GM12872 (cell line): Measurements from ENCODE around the gene CASTOR1.

Source experiments
- CTCF ChIP-seq: IDR thresholded peaks from 3 replicates; pipeline ENCODE4 v1.5.1; 2011; ENCODE audit warnings: low read depth, mild to moderate bottlenecking, low read length, moderate library complexity; ENCODE audit not compliant: insufficient read depth

Gene CASTOR1

DNA sequence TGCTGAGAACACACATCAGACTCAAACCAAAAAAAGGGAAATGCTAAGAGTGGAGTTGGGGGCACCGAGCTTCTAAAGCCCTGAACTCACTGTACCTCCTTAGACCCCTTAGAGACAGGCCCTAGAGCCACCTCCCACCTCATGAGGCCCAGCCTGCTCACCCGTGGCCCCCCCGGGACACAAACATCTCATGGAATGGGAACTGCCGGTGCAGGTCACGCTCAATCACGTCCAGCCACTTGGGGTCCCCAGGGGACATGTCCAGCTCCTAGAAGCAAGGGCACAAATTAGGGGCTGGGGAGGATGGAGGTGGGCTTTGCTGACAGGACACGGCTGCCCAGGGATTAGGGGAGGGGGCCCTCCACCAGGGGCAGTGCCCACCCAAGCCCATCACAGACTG, 6.3 kb upstream of the CASTOR1 start:
- no peak for TF ChIP-seq CTCF

- TF ChIP-seq CTCF = no peak
These were observed 5.5 kb upstream of the CASTOR1 start for GRCh38 chr22:30294830-30295229.

- no peak for TF ChIP-seq CTCF
These were observed 4.8 kb upstream of the CASTOR1 start for GRCh38 chr22:30294066-30294465.

- no peak for TF ChIP-seq CTCF
These were observed 3.7 kb upstream of the CASTOR1 start for GRCh38 chr22:30293026-30293425.

GRCh38 chr22:30292069-30292970, 3.0 kb upstream of the CASTOR1 start:
- TF ChIP-seq CTCF = no peak

DNA sequence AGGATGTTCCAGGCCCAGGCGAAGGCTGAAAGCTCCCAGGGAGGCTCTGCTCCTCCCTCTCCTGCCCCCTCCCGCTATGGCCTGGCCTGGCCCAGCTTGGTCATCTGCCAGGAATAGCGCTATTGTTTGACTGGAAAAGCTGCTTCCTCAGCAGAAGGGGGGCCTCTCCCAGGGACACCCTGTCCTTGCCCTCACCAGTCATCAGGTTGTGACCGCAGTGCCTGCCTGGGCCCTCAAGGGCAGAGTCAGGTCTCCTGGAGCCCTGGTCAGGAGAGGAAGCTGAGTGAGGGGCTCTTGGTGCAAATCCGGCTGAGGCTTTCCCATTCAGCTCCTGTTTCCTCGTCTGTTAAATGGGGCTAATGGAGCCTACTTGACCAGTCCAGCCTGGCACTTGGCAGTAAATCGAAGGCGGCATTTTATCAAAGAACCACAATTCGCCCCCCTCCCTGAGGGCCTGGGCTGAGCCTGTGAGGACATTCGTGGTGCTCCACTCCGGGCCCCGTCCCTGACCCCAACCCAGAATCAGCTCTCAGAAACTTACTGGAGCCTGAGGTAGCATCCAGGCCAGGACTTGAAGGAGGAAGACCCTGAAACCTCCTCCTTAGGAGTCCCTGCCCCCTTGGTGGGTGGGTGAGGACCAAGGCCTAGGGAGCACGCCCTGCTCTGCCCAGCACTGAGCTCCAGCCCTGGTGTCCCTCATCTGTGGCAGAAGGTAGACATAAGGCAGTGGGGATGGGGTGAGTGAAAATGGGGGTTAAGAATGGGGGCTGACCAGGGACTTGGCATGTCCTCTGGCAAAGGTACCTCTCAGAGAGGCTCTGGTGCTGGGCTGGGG, 2.0 kb upstream of the CASTOR1 start:
- TF ChIP-seq CTCF = no peak

DNA sequence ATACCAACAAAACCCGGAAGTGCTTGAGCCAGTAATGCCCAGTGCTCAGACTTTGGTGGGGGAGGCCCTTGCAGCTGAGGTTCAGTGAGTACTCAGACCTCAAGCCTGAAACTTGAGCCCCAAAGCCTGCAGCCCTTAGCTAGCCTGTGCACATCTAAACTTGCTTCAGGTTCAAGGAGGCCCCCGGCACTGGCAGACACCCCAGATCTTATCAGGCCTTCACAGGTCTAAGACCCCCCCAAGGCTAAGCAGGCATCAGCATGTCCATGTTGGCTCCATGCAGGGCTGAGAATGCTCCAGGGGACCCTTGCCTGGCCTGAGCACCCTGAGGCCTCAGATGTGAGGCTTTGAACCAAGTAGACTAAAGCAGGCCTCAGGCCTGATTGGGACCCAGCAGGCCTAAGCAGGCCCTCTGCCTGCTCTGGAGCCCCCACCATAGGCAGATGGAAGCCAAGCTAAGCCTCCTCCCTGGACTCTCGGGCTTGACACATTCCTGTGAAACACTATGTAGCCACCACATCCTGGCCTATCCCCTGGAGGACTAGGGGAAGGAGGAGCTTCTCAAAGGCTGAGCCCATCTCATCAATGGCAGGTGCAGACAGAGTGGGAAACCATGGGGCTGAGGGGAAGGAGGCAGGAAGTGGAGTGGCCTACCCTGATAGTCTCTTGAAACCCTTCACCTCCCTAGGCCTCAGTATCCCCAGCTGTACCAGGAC, 1.2 kb upstream of the CASTOR1 start:
- no peak for TF ChIP-seq CTCF
